K562 (cell line): ENCODE data around the gene ARHGEF1. TPM values are rescaled to one million over a fixed set of nuclear protein-coding genes. Genes with fewer than 3 reads are reported as not detected.

Experiments
- ATAC-seq: fragments of 200-7000 bp; cut with Tn5 transposase; 3 replicates; pipeline ENCODE4 v1.9.1; 2020; ENCODE audit warnings: moderate library complexity
- BruUV-seq: library from RNA; stranded (reverse); fragments of 400-500 nt; replicated peaks from 2 replicates; lab custom pipeline; 2021; lab: Mats Ljungman, UMichigan
- CTCF ChIA-PET: fragments of 300-600 bp; formaldehyde crosslinking; extraction: SDS; loops from one replicate; lab custom pipeline; 2021; ENCODE audit warnings: low intra/inter-chr PET ratio; lab: Yijun Ruan, JAX
- POLR2A ChIA-PET: fragments of 300-600, 350-650 bp; sonication (Branson Sonifier 250); formaldehyde crosslinking; extraction: SDS; loops from one replicate; lab custom pipeline; 2021; ENCODE audit warnings: antibody characterized with exemption, inconsistent platforms; lab: Yijun Ruan, JAX
- DNase-seq, 4 experiments: peaks; one replicate each; pipeline versions ENCODE4 v3.0.0 to v3.0.0-alpha.2; 2011 to 2018; ENCODE audit warnings: low spot score in 3 of 4, mixed read lengths in 3 of 4; ENCODE audit errors: extremely low read depth in 1 of 4
- FAIRE-seq: peaks from 2 replicates; lab custom pipeline; 2011; peaks lifted over from hg19 to GRCh38; lab: Jason Lieb, UNC
- H2AFZ ChIP-seq: 2 replicates; pipeline ENCODE4 v1.6.0; 2011; ENCODE audit warnings: low read depth, low read length, control low read depth, inconsistent platforms
- H3K27ac ChIP-seq: fragments of 200-600 bp; 3 replicates; pipeline ENCODE4 v1.8.0; 2011; ENCODE audit warnings: low read depth, mild to moderate bottlenecking, control low read depth, inconsistent platforms, low read length, moderate library complexity, mixed read lengths; ENCODE audit errors: extremely low read depth
- H3K27me3 ChIP-seq, 2 experiments: fragments of 300-600 bp in 1 of 2; 2 replicates in 1 of 2; 3 replicates in 1 of 2; pipeline versions ENCODE4 v1.6.0 to v1.8.0; 2011; ENCODE audit warnings: inconsistent platforms in 2 of 2, low read length in 2 of 2, mild to moderate bottlenecking in 1 of 2, mixed read lengths in 1 of 2, moderate library complexity in 1 of 2; ENCODE audit not compliant: control insufficient read depth in 2 of 2, insufficient read depth in 2 of 2
- H3K36me3 ChIP-seq: fragments of 300-600 bp; 3 replicates; pipeline ENCODE4 v1.8.0; 2011; ENCODE audit warnings: mild to moderate bottlenecking, low read length, inconsistent platforms; ENCODE audit not compliant: control insufficient read depth, insufficient read depth
- H3K4me1 ChIP-seq, 2 experiments: fragments of 200-600 bp in 1 of 2; replicated peaks in 1 of 2; 2 replicates in 1 of 2; 3 replicates in 1 of 2; pipeline versions ENCODE4 v1.5.1 to v1.8.0; 2011; ENCODE audit warnings: inconsistent platforms in 2 of 2, low read length in 2 of 2, mild to moderate bottlenecking in 1 of 2, mixed read lengths in 1 of 2, moderate library complexity in 1 of 2; ENCODE audit not compliant: control insufficient read depth in 2 of 2, insufficient read depth in 2 of 2
- H3K4me2 ChIP-seq: 2 replicates; pipeline ENCODE4 v1.6.1; 2011; ENCODE audit warnings: low read length, control low read depth, inconsistent platforms, mixed read lengths; ENCODE audit not compliant: insufficient read depth
- H3K4me3 ChIP-seq: fragments of 200-600 bp; sonication (generic), shearing (Covaris generic); 2 replicates; pipeline ENCODE4 v1.5.1; 2016; ENCODE audit warnings: control low read depth, inconsistent platforms
- H3K79me2 ChIP-seq: fragments of 200-600 bp; 3 replicates; pipeline ENCODE4 v1.8.0; 2011; ENCODE audit warnings: low read length, inconsistent platforms; ENCODE audit not compliant: control insufficient read depth, insufficient read depth
- H3K9ac ChIP-seq, 2 experiments: 2 replicates each; pipeline versions ENCODE4 v1.6.0 to v1.6.1; 2011; ENCODE audit warnings: low read depth in 2 of 2, low read length in 2 of 2, control low read depth in 1 of 2, inconsistent platforms in 1 of 2, mild to moderate bottlenecking in 1 of 2, mixed read lengths in 1 of 2; ENCODE audit not compliant: insufficient read depth in 1 of 2
- H3K9me1 ChIP-seq: one replicate; pipeline ENCODE4 v1.6.0; 2011; ENCODE audit warnings: inconsistent platforms, mild to moderate bottlenecking, low read length, moderate library complexity; ENCODE audit not compliant: control insufficient read depth, insufficient read depth
- H3K9me3 ChIP-seq: replicated peaks from 2 replicates; pipeline ENCODE4 v1.5.1; 2011; ENCODE audit warnings: low read depth, low read length, inconsistent platforms; ENCODE audit not compliant: control insufficient read depth, insufficient read depth
- H4K20me1 ChIP-seq: replicated peaks from 2 replicates; pipeline ENCODE4 v1.6.1; 2011; ENCODE audit warnings: low read length, inconsistent platforms, mixed read lengths; ENCODE audit not compliant: control insufficient read depth, insufficient read depth
- ARHGAP35 ChIP-seq: fragments of 450-650 bp; IDR thresholded peaks from 2 replicates; pipeline ENCODE4 v1.6.1; 2018; ENCODE audit not compliant: partially characterized antibody
- ARID1B ChIP-seq: fragments of 450-650 bp; IDR thresholded peaks from 2 replicates; pipeline ENCODE4 v1.6.1; 2016; ENCODE audit warnings: antibody characterized with exemption, mild to moderate bottlenecking, inconsistent platforms
- ARNT ChIP-seq, 2 experiments: fragments of 450-650 bp; IDR thresholded peaks; 2 replicates each; pipeline ENCODE4 v1.6.1; 2016; ENCODE audit warnings: mild to moderate bottlenecking in 1 of 2
- CSDE1 ChIP-seq, 2 experiments: fragments of 450-650 bp; IDR thresholded peaks; 2 replicates each; pipeline ENCODE4 v1.6.1; 2016; ENCODE audit warnings: mild to moderate bottlenecking in 1 of 2
- DPF2 ChIP-seq: fragments of 450-650 bp; IDR thresholded peaks from 2 replicates; pipeline ENCODE4 v1.6.1; 2016
- HCFC1 ChIP-seq: IDR thresholded peaks from 2 replicates; pipeline ENCODE4 v1.6.1; 2012; ENCODE audit warnings: low read depth, low read length, improper control_type of control experiment
- KDM1A ChIP-seq, 2 experiments: fragments of 450-650 bp; IDR thresholded peaks; 2 replicates each; pipeline ENCODE4 v1.6.1; 2016; ENCODE audit warnings: mild to moderate bottlenecking in 2 of 2
- LARP7 ChIP-seq: fragments of 450-650 bp; IDR thresholded peaks from 2 replicates; pipeline ENCODE4 v1.6.1; 2016
- MLLT1 ChIP-seq, 2 experiments: fragments of 450-650 bp; IDR thresholded peaks; 2 replicates each; pipeline ENCODE4 v1.6.1; 2016
- RAD51 ChIP-seq: fragments of 450-650 bp; IDR thresholded peaks from 2 replicates; pipeline ENCODE4 v1.7.1; 2016; ENCODE audit warnings: low read depth, mild to moderate bottlenecking, borderline replicate concordance
- RBBP5 ChIP-seq: fragments of 200-600 bp; sonication (generic); IDR thresholded peaks from 2 replicates; pipeline ENCODE4 v1.6.1; 2012; ENCODE audit warnings: borderline replicate concordance, mild to moderate bottlenecking, low read length, control low read depth, inconsistent platforms; ENCODE audit not compliant: insufficient read depth, poor library complexity, severe bottlenecking
- SMARCA4 ChIP-seq: fragments of 450-650 bp; IDR thresholded peaks from 2 replicates; pipeline ENCODE4 v1.6.1; 2016
- SNIP1 ChIP-seq: fragments of 450-650 bp; IDR thresholded peaks from 2 replicates; pipeline ENCODE4 v1.7.1; 2017; ENCODE audit warnings: low read depth, mild to moderate bottlenecking
- THRB ChIP-seq: fragments of 450-650 bp; formaldehyde crosslinking; conservative IDR thresholded peaks from 2 replicates; pipeline ENCODE4 v1.4.0; 2022; ENCODE audit warnings: mild to moderate bottlenecking, missing genetic modification characterization
- TOE1 ChIP-seq, 2 experiments: fragments of 450-650 bp in 1 of 2; sonication (generic) in 1 of 2; formaldehyde crosslinking in 1 of 2; IDR thresholded peaks; 2 replicates each; pipeline versions ENCODE4 v1.7.1 to v1.8.0; 2016 to 2022; ENCODE audit warnings: borderline replicate concordance in 2 of 2, mild to moderate bottlenecking in 2 of 2, antibody characterized with exemption in 1 of 2, inconsistent platforms in 1 of 2, low read depth in 1 of 2, missing genetic modification reagents in 1 of 2, moderate library complexity in 1 of 2
- ZBTB2 ChIP-seq: fragments of 450-650 bp; IDR thresholded peaks from 2 replicates; pipeline ENCODE4 v1.6.1; 2016; ENCODE audit warnings: antibody characterized with exemption
- ZEB2 ChIP-seq: fragments of 450-650 bp; IDR thresholded peaks from 2 replicates; pipeline ENCODE4 v1.6.1; 2016
- ZFP36 ChIP-seq: fragments of 150-350 bp; IDR thresholded peaks from 2 replicates; pipeline ENCODE4 v1.6.1; 2018; ENCODE audit warnings: low read length, low read depth; ENCODE audit not compliant: partially characterized antibody
- ZNF75A ChIP-seq: fragments of 450-650 bp; formaldehyde crosslinking; IDR thresholded peaks from 2 replicates; pipeline ENCODE4 v1.4.0; 2020; ENCODE audit warnings: mild to moderate bottlenecking
- WGBS: fragments of 100-300 bp; shearing (Covaris generic); methylation state at CpG from one replicate; pipeline ENCODE4 v1.1.6; 2016; ENCODE audit warnings: low coverage, mixed read lengths; ENCODE audit not compliant: insufficient coverage; ENCODE audit errors: missing lambda C conversion rate; 5-methylcytosine and 5-hydroxymethylcytosine counted together
- in situ Hi-C: fragments of 300-500 bp; cut with MboI; formaldehyde crosslinking; loops from 4 replicates; pipeline ENCODE4 v1.15.0; 2018; ENCODE audit warnings: inconsistent platforms, mixed read lengths
- intact Hi-C: fragments of 100-400 bp; cut with micrococcal nuclease; formaldehyde crosslinking; loops from 2 replicates; pipeline ENCODE4 v1.14.2; 2022
- polyA plus RNA-seq, 8 experiments: library from polyadenylated mRNA; depleted of rRNA in 4 of 8; stranded (reverse) in 5 of 8; unstranded in 3 of 8; fragments of >200 nt; fragmentation: Nextera tagmentation in 2 of 8; fragmentation: Illumina TruSeq in 1 of 8; extraction: Ambion mirVana in 2 of 8; extraction: Trizol in 1 of 8; gene quantifications; 2 replicates each; pipeline versions ENCODE4 v1.2.1 to v1.2.3, GENCODE V29; 2011 to 2014; ENCODE audit warnings: inconsistent platforms in 1 of 8, missing spikeins in 1 of 8
- total RNA-seq, 7 experiments: library from RNA; depleted of rRNA in 6 of 7; stranded (reverse); fragments of >200 nt in 6 of 7; fragmentation: Illumina TruSeq in 2 of 7; extraction: Trizol in 2 of 7; gene quantifications; 2 replicates each; pipeline versions ENCODE4 v1.2.1 to v1.2.3, GENCODE V29; 2011 to 2021; ENCODE audit warnings: low replicate concordance in 1 of 7

The ARHGEF1 gene
- total and polyA plus RNA-seq, 9 of the 15 experiments (the other 6 are each of a cell fraction or from before 2014, with no cell fraction given) = 1.9 to 149 (median 29.8) TPM

GRCh38 chr19:41926763-41927496 is 43.9 kb downstream of the ARHGEF1 start:
- H3K9me1 ChIP-seq = no peaks in the 10 kb centered on the region
- 20% methylated on average over 15 of the region's 16 CpGs for WGBS
- no peaks in the 10 kb centered on the region for H4K20me1 ChIP-seq
- no peak overlapping the region for H2AFZ ChIP-seq
- no peak overlapping the region for H3K4me2 ChIP-seq
- peaks cover 30 to 50% of the 10 kb centered on the region in 2 experiments for H3K4me1 ChIP-seq
- ChIA-PET POLR2A (interaction anchor here (1.0 kb wide), 1 partner anchor 53 kb away, joined by 4 read pairs; no protein-coding TSS in a partner anchor), CTCF (no interaction called here)
- H3K79me2 ChIP-seq = peaks cover 8% of the 10 kb centered on the region; the same call in 2 of the 3 replicates
- H3K27ac ChIP-seq = no peak overlapping the region
- H3K4me3 ChIP-seq = no peak overlapping the region; the same call in 1 of the 2 replicates
- H3K9me3 ChIP-seq = no peaks in the 10 kb centered on the region
- no peaks in the 10 kb centered on the region for H3K36me3 ChIP-seq
- FAIRE-seq = peak; percentile 67
- H3K9ac ChIP-seq = no peak overlapping the region
- in situ Hi-C loops (no loop called here), intact Hi-C loops (no loop called here)
- no TSS peak for BruUV-seq
- no peak for DNase-seq
- H3K27me3 ChIP-seq = no peaks in the 10 kb centered on the region; a peak in 2 of 5 replicates
- ATAC-seq = no peak
- TF ChIP-seq THRB (CRISPR knock-in tag) (0 out of 2 replicates have a peak, but pooled peaks have one; percentile 68), HCFC1 (no peak), SMARCA4 (peak; percentile 48; the same call in 1 of the 2 replicates), DPF2 (peak; percentile 33; the same call in 1 of the 2 replicates), ZNF75A (CRISPR knock-in tag) (no peak), ARNT (IDR thresholded peaks at IDR 0.05) (peak in 1 of 2 experiments; percentile 25; a peak in 1 of 4 replicates), ARID1B (0 out of 2 replicates have a peak, but pooled peaks have one; percentile 31), ARHGAP35 (peak; percentile 58), ZEB2 (0 out of 2 replicates have a peak, but pooled peaks have one; percentile 10), RBBP5 (no peak), MLLT1 (IDR thresholded peaks at IDR 0.05) (peak in 1 of 2 experiments; percentile 40; a peak in 1 of 4 replicates), KDM1A (IDR thresholded peaks at IDR 0.05) (peak; percentile 47 to 64; a peak in 3 of 4 replicates), ZFP36 (peak; percentile 4), RAD51 (no peak), TOE1 (IDR thresholded peaks at IDR 0.05; ENCODE audit: borderline replicate concordance) (0 out of 2 replicates have a peak, but pooled peaks have one; percentile 19), TOE1 (CRISPR knock-in tag; IDR thresholded peaks at IDR 0.05; ENCODE audit: borderline replicate concordance, low read depth) (no peak), SNIP1 (peak; percentile 43; the same call in 1 of the 2 replicates), LARP7 (0 out of 2 replicates have a peak, but pooled peaks have one; percentile 16), CSDE1 (IDR thresholded peaks at IDR 0.05) (0 out of 4 replicates have a peak, but pooled peaks of 1 of the 2 experiments have one; percentile 20), ZBTB2 (peak; percentile 79)
